RPMI7951 (cell line): ENCODE measurements around the gene TH. TPM values are rescaled to one million over a fixed set of nuclear protein-coding genes. Genes with fewer than 3 reads are reported as not detected.

Experiments used
- DNase-seq: peaks from one replicate; pipeline ENCODE4 v3.0.0-alpha.2; 2012; ENCODE audit warnings: low read depth
- total RNA-seq: library from RNA; depleted of rRNA; stranded (reverse); fragments of >200 nt; shearing (Covaris generic); gene quantifications from 2 replicates; pipeline ENCODE4 v1.2.3, GENCODE V29; 2014

Gene TH
- total RNA-seq, 1 experiment from 2014 or later, result 0.24 TPM

DNA sequence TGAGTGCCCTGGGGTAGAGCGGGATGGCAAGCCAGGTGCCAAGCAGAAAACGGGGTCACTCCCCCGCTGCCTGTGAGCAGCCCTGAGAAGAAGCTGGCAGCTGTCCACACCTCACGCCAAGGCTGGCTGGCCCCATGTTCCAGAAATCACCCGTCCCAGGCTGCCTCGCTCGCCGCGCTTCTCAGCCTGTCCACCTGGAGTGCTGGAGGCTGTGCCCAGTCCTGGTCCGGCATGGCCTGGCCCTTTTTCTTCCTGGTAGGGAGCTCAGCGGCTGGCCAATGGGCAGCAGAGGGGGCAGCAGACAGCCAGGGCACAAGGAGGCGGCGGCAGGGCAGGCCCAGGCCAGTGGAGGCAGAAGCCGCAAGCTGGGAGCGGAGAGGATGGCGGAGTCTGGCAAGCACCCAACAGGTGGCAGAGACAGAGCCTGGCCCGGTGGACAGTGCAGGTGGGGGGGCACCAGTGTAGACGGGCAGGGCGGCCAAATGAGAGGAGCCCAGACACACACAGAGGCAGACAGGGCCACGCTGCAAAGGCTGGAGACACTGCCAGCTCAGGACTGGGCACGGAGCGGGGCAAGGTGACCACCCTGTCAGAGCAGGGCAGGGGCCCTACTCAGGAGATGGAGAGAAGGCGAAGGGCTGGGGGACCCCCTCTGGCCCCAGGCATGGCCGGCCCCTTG, 37.2 kb upstream of the TH start:
- DNase-seq, result no peak

DNA sequence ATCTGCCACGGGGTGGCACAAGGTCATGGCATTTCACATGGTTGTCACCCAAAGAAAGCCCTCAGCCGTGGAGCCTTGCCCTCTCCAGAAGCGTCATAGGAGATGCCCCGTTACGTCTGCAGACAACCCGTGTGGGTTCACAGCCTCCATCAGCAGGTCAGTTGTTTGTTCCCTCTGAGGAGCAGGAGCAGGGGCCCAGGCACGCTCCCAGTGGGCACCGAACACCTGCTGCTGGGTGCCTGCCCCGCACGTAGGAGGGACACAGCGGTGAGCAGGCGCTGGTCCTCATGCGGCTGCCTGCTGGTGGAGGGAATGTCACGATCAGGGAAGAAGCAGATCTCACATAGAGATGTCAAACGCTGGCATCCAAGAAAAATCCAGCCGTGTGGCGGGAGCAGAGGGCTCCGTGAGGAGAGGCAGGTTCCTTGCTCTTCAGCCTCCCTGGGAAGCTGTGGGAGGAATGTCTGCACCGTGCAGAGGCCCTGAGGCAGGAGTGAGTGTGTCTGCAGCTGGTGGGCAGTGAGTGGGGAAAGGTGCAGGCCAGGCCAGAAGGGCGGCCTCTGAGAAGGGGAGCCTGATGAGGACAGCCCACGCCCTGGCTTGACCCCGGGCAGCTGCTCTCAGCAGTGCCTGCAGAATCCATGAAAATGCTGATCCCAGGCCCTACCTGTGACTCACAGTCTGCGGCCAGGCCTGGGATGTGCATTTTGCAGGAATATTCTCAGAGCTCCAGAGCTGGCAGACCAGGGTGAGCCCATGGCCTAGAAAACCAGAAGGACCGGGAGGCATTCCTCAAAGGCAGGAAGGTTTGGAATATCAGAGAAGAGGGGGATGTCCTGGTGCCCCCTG, 36.4 kb upstream of the TH start:
- DNase-seq, result no peak

DNA sequence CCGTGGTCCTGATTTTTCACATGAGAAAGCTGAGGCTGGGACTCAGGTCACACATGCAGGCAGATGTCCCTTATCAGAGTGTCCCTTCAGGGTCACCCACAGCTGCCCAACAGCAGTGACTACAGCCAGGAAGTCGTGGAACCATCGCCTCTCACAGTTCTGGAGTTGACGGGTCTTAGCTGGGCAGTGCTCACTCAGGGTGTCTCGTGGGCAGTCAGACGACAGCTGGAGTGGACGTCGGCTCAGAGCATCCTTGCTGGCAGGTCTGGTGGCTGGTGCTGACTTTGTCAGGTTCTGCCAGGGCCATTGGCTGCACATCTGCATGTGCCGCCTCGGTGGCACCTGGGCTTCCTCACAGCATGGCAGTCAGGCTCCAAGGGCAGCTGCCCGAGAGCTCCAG, 35.6 kb upstream of the TH start:
- no peak for DNase-seq

DNA sequence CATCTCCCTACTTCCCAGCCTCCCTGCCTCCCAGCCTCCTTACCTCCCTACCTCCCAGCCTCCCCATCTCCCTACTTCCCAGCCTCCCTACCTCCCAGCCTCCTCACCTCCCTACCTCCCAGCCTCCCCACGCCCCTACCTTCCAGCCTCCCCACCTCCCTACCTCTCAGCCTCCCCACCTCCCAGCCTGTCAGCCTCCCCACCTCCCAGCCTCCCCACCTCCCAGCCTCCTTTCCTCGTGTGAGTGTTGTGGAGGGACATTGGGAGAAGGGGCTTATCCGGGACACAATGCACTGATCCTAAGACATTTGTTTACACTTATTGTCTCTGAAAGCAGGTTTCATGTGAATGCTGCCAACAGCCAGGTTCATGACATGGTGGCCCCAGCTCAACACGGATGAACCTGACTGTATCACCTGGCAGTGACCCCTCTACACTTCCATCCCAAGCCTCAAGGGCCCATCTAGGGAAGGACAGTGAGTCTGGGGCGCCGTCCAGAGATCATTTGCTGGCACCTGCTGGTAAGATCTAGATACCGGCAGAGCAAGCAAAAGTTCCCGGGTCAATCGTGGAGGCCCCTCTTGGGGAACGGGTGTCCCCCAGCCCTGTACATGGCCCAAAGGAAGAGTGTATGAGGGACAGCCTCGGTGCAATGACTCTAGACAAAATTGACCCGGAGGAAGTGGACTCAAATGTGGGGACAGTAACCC, 34.5 kb upstream of the TH start:
- DNase-seq, result no peak

DNA sequence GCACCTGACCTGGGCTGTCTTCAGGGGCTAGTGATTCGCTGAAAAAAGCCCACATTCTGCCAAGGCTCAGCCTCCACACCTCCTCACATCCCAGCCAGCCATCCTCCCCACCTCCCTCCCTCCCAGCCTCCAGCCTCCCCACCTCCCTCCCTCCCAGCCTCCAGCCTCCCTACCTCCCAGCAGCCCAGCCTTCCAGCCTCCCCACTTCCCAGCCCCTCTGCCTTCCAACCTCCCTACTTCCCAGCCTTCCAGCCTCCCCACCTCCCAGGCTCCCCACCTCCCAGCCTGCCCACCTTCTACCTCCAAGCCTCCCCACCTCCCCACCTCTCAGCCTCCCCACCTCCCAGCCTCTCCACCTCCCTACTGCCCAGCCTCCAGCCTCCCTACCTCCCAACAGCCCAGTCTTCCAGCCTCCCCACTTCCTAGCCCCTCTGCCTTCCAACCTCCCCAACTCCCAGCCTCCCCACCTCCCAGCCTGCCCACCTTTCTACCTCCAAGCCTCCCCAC, 33.7 kb upstream of the TH start:
- DNase-seq, result no peak

DNA sequence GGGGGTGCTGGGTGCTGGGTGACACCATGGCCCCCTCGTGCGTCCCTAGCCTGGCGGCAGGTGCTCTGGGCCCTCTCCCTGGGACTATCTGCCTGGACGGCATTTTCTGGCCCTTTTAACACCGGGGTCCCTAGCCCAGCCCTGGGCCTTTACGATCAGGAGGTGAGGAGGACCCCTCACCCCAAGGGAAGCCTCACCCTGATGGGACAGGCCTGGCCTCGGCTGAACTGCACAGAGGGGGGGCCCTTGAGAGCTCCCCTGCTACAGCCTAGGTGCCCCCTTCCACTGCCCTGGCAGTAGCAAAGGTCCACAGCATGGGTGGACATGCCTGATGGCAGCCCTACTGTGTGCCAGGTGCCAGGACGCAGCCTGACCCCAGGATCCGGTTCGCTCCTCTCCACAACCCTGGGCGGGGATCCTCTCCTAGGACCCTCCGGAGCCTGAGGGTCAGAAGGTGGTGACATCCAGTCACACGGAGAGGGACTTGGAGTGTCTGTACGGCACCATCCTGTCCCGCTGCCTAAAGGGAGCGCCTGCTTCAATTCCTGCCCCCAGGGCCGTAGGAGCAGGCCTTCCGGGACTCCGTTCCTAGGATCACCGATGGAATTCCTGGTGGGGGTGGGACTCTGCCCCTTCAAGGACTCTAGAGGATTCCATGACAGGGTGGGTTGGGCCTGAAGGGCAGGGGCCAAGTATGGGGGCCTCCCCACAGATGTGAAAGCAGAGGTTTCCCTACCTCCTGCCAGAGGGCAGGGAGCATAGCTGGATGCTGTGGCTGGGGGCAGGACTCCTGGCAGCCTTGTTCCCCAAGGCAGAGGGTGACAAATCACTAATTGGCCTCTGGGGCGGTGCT, 33.0 kb upstream of the TH start:
- no peak for DNase-seq

DNA sequence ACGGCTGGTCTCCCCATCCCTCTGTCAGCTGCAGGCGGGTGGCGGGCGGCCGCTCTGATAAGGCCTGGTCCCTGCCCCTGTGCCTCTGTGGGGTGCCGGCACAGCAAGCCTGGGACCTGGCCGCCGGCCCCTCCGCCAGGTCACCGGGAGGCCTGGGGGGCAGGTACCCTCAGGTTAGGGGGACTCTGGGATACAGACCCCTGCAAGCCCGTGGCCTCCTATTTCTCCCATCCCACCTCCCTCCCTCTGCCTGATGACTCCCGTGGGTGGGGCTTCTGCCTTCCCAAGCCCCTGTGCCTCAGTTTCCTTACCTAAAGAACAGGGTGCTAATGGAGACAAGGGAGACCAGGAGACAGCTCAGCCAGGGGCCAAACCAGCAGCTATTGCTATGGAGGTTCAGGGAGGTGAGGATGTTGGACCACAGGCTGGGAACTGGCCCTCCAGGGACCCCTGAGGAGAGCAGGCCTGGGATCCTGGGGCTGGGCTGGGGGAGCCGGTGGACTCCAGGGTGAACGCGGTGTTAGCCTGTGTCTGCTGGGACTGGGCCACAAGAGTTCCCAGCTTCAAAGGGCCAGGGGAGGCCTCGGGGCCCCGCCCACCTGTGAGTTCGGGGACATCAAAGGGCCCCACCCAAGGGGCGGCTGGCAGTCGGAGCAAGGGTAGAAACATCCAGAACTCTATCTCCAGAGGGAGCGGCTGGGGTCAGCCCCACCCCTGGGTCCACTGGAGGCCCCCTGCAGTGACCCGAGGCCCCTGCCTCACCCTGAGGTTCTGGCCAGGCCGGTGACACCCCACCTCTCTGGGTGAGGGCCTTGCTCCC, 32.0 kb upstream of the TH start:
- no peak for DNase-seq

DNA sequence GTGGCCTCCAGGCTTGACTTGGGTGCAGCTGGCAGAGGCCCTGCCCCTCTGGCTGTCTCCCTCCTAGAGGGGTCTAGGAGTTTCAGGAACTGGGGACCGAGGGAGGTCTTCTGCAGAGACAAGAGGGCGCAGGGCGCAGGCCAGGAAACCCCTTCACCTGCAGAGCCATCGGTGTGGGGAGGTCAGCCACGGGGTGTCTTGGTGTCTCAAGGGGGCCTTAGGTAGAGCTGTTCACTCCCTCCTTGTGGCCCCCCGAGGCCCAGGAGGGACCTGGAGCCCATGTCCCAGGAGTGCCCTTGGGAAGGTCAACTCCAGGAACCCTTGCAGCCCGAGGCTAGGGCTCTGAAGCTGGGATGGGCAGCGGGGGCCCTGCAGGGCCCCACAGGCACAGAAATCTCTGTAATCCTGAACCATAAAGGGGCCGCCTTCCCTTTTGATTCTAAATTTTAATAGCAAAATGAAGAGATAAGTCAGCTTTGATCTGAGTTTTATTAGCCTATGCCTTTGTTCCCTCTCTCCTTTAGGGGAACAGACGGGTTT, 31.4 kb upstream of the TH start:
- no peak for DNase-seq

DNA sequence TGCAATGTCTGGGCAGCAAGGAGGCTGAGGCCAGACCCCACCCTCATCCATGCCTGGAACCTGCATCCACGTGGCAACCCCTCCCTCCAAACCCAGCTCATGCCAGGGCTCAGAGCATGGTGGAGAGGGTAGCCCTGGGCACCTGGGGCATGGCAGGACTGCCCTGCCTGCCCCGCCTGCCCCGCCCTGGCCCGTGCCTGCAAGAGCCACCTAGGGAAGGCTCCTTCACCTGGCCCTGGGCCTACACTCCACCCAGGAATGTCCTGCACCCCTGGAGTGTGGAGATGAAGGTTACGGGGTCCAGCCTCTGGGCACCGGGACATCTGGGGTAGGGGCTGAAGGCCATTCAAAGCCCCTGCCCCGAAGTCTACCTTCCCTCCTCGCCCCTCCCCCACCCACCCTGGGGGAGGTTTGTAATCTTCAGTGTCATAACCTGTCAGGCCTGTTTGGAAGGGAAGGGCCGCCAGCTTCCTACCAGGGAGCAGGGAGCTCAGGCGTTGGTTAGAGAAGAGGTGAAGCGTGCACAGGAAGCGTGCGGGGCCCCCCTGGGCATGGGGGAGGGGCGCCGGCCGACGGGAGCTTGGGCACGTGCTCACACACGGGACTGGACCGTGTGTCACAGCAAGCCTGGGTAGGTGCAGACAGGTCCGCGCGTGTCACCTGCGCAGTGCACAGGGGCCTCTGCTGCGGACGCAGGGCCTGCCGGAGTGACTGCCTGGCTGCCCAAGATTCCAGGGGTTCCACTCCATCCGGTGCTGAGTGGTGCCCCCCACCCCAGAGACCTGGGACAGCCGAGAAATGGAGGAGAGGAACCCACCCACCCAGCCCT, 30.7 kb upstream of the TH start:
- DNase-seq, result no peak

DNA sequence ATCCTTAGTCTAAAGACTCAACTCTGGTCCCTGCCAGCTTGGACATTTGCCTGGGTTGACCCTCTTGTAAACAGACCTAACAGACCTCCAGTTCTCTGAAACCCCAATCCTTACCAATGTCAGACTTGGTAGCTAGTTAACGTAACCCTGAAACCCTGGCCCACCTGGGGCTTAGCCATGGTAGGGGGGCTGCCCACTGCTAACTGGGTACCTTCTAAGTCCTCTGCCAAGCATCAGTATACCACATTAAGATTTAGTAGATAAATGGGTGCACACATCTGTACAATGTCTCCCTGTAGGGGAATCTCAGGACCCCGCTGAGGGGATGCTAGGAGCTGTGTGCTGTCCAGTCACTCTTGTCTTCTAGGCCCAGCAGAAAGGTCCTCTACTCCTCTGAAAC, 29.9 kb upstream of the TH start:
- DNase-seq, result no peak

DNA sequence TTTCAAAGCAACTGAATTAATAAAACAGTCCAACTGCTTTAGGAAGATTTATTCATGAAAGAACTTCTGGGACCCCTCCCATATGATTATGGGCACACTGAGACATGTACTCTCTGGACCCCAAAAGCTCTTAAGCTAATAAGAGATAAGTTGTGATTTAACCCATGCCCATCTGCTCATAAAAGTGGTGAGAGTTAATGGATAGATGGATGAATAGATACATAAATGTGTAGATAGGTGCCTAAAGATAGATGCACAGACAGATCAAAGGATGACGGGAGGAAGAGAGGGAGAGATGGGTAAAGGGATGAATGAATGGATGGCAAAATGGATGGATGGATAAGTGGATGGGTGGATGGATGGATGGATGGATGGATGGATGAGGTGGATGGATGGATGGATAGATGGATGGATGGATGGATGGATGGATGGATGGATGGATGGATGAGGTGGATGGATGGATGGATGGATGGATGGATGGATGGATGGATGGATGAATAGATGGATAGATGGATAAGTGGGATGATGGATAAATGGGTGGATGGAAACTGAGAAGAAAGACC, 29.4 kb upstream of the TH start:
- no peak for DNase-seq

DNA sequence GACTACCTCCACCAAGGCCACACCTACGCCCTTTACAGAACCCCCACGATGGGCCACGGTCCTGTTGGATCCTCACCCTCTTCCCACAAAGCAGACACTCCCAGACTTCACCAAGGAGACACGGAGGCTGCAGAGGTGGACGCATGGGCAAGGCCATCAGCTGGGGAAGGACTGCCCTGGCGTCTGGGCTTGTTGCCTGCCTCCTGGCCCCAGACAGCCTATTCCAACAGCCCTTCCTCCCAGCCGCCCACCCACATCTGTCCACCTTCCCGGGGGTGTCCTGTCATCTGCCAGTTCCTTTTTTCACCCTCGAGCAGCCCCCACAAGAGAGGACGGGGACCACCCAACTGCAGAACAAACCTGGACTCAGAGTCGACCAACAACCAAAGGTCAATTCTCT, 28.9 kb upstream of the TH start:
- no peak for DNase-seq

DNA sequence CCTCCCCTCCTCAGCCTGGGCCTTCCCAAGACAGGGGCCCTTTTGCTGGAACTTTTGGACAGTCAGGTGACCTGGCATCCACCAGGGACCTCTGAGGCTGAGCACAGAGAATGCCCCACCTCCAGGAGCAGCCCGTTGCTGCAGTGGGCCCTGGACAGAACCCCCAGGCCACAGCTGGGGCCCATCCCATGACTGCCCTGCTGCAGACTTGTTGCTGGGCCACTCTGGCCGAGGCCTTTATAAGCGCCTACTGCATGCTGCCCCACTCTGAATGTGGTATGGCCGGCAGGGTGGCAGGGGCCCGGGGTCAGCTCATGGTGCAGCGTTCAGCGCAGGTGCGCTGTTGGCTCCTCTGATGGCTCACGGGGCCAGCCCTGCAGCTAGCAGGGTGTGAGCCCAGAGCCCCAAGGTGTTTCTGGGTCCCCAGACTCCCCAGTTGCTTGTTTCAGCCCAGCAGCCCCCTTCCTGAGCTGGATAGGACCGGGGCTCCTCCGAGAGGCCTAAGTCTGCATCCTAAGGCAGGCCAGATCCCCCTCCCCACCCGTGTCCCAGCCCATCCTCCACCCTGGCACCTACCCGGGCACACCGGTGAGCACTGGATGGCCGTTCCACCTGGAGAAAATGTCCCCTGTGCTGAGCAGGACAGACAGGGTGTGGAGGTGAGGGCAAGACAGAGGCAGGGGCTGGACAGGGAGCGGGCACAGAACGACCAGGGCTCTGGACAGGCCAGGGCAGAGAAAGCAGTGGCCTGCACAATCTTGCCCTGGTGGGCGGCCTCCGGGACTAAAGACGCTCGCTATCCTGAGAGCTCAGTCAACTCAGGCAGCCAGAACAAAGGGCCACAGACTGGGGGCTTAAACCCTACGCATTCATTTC, 28.1 kb upstream of the TH start:
- DNase-seq, result no peak

DNA sequence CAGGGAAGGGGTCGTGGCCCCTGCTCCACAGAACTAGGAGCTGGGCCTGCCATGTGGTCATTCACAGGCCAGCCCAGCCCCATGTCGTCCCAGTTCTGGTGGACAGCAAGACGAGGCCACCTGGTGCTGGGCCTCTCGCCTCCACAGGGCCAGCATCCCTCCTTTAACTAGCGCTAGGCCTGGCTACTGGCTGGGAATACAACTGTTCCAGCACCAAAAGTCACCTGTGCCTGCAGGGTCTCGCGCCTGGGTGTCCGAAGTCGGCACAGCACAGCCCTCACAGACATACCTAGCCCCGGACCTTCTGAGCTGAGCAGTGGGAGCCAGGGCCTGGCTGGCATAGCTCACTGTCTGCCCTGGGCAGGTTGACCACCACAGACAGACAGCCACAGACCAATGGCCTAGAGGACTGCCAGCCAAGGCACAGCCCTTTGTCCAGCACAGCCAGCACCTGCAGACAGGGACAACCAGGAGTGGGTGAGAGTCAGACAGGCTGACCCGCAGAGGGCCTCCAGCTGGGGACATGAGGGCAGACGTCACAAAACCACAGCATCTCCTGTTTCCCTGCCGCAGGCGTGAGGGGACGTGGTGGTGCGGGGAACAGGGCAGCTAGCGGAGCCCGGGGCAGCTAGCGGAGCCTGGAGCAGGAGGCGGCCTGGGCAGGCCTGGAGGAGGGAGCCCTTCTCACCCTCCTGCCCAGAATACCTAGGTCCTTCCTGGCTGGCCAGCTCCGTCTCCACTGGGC, 27.2 kb upstream of the TH start:
- DNase-seq, result no peak

DNA sequence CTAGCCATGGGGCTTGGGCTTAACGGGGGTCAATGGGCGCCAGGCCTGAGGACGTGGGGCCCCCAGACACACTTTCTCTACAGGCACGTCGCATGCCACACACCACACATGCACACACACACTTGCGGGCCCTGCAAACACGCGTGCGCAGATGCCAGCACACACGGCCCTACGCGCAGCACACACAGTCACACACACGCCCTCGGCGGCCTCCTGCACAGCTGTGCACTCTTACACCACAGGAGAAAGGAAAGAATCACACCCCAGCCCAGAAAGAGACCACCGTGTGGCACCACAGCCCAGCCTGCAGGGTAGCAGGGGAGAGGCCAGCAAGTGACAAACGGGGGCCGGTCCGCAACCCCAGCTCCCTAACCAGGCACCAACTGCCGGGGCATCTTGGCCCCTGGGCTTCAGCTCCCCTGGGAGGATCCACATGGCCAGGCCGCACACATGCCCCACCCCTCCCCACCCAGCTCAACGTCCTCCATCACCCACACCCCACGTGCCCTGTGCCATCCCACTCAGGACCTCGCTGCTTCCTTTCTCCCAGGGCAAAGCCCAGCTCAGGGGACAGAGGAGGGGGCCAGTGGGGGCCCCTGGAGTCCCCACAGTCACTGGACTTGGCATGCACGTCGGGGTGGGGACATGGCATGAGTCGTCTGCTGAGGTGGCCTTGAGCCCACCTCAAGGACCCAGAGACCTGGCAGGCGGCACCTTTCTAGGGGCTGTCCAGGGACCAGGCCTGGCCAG, 26.3 kb upstream of the TH start:
- DNase-seq, result no peak

DNA sequence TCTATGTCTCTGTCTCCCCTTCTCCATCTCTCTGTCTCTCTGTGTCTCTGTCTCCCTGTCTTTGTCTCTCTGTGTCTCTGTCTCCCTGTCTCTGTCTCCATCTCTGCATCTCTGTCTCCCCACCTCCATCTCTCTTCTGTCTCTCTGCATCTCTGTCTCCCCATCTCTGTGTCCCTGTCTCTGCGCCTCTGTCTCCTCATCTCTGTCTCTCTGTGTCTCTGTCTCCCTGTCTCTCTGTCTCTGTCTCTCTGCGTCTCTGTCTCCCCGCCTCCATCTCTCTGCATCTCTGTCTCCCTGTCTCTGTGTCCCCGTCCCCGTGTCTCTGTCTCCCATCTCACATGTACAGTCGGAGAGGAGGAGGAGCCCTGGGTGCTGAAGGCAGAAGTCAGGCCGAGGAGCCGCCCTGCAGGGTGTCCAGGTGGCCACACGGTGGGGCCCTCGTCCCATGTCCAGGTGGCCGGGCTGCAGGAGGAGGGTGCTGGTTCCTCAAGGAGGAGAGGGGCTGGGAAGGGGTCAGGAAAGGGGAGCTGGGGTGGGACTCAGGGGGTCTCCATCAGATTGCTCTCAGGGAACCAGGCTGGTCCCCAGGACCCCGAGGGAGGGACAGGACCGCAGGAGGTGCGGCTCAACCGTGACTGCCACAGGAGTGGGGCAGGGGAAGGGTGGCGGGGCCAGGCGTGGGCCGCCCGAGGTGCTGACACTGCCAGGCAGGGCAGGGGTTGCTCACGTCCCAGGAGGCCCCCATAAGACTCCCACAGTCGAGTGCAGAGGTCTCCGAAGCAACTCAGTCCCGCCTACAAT, 25.6 kb upstream of the TH start:
- peak; percentile 46 for DNase-seq
